OCI-LY3 (cell line): ENCODE data around the gene SEMA5B.

Source experiments
- H2AFZ ChIP-seq: fragments of 200-600, 300-600 bp; shearing (Covaris generic); 2 replicates; pipeline ENCODE4 v1.6.0; 2014; ENCODE audit warnings: antibody characterized with exemption, low read depth, low read length
- H3K27ac ChIP-seq: fragments of 200-600, 300-600 bp; sonication (generic); 2 replicates; pipeline ENCODE4 v1.5.1; 2014; ENCODE audit warnings: mild to moderate bottlenecking, low read length, moderate library complexity, mixed read lengths
- H3K27me3 ChIP-seq: fragments of 200-600, 300-600 bp; sonication (generic); 2 replicates; pipeline ENCODE4 v1.6.1; 2014; ENCODE audit warnings: low read depth, low read length, mixed read lengths
- H3K36me3 ChIP-seq: fragments of 200-600, 300-600 bp; sonication (generic); replicated peaks from 2 replicates; pipeline ENCODE3; 2014; ENCODE audit warnings: low read depth, low read length, mixed read lengths
- H3K4me1 ChIP-seq: fragments of 300-600, 200-600 bp; sonication (generic); 2 replicates; pipeline ENCODE4 v1.6.1; 2014; ENCODE audit warnings: low read length, mixed read lengths
- H3K4me2 ChIP-seq: fragments of 200-600, 300-600 bp; sonication (generic); 2 replicates; pipeline ENCODE4 v1.6.1; 2014; ENCODE audit warnings: low read length, mixed read lengths
- H3K4me3 ChIP-seq: fragments of 300-600, 200-600 bp; sonication (generic); 2 replicates; pipeline ENCODE4 v1.5.1; 2014; ENCODE audit warnings: antibody characterized with exemption, mild to moderate bottlenecking, low read length, moderate library complexity
- H3K79me2 ChIP-seq: fragments of 300-600, 200-600 bp; shearing (Covaris generic); 2 replicates; pipeline ENCODE4 v1.6.1; 2014; ENCODE audit warnings: mild to moderate bottlenecking, low read length, mixed read lengths
- H3K9ac ChIP-seq: fragments of 300-600, 200-600 bp; shearing (Covaris generic); 2 replicates; pipeline ENCODE4 v1.6.0; 2014; ENCODE audit warnings: mild to moderate bottlenecking, low read length, moderate library complexity
- H3K9me3 ChIP-seq: fragments of 200-600, 300-600 bp; shearing (Covaris generic); 2 replicates; pipeline ENCODE4 v1.6.1; 2014; ENCODE audit warnings: low read length, mixed read lengths; ENCODE audit not compliant: insufficient read depth
- H4K20me1 ChIP-seq: fragments of 200-600, 300-600 bp; sonication (generic); 2 replicates; pipeline ENCODE4 v1.6.1; 2016; ENCODE audit warnings: low read length, mixed read lengths; ENCODE audit not compliant: insufficient read depth
- EZH2phosphoT487 ChIP-seq: fragments of 200-600 bp; shearing (Covaris generic); IDR thresholded peaks from 2 replicates; pipeline ENCODE4 v1.6.1; 2018; ENCODE audit warnings: antibody characterized with exemption, mixed run types, low read depth
- TF ChIP-seq, protein P1 (sequence below): fragments of 200-600, 300-600 bp; sonication (generic); IDR thresholded peaks from 2 replicates; pipeline ENCODE4 v1.5.1; 2014; ENCODE audit warnings: antibody characterized with exemption, low read length, low read depth

Gene SEMA5B

DNA sequence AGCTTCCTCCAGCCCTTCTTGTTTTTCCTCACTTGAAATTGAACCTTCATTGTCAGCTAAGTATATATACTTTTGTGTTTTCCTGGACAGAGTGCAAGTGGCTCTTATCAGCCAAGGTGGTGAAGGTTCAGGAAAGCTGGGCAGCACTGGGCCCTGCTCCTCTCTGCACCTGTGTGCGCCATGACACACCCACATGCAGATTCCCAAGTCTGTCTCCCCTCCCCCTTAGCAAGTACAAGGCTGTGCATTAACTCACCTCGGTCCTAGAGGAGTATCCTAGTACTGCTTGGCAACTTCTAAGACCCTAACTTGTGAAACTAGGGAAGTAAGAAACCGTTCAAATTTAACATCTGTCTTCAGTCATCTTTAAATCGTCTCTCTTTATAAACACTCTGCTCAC lies 146.9 kb downstream of the SEMA5B start:
- H3K4me2 ChIP-seq: no peak overlapping the region
- H3K4me3 ChIP-seq: no peak overlapping the region
- peaks cover 8% of the 10 kb centered on the region for H3K4me1 ChIP-seq
- no peaks in the 10 kb centered on the region for H3K27me3 ChIP-seq
- H3K9me3 ChIP-seq: no peaks in the 10 kb centered on the region
- H2AFZ ChIP-seq: no peak overlapping the region
- H3K9ac ChIP-seq: no peak overlapping the region
- H3K36me3 ChIP-seq: no peaks in the 10 kb centered on the region
- H3K79me2 ChIP-seq: no peaks in the 10 kb centered on the region
- TF ChIP-seq EZH2phosphoT487: no peak
- TF ChIP-seq, protein P1, sequence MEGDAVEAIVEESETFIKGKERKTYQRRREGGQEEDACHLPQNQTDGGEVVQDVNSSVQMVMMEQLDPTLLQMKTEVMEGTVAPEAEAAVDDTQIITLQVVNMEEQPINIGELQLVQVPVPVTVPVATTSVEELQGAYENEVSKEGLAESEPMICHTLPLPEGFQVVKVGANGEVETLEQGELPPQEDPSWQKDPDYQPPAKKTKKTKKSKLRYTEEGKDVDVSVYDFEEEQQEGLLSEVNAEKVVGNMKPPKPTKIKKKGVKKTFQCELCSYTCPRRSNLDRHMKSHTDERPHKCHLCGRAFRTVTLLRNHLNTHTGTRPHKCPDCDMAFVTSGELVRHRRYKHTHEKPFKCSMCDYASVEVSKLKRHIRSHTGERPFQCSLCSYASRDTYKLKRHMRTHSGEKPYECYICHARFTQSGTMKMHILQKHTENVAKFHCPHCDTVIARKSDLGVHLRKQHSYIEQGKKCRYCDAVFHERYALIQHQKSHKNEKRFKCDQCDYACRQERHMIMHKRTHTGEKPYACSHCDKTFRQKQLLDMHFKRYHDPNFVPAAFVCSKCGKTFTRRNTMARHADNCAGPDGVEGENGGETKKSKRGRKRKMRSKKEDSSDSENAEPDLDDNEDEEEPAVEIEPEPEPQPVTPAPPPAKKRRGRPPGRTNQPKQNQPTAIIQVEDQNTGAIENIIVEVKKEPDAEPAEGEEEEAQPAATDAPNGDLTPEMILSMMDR: no peak
- H4K20me1 ChIP-seq: no peaks in the 10 kb centered on the region
- H3K27ac ChIP-seq: no peak overlapping the region

DNA sequence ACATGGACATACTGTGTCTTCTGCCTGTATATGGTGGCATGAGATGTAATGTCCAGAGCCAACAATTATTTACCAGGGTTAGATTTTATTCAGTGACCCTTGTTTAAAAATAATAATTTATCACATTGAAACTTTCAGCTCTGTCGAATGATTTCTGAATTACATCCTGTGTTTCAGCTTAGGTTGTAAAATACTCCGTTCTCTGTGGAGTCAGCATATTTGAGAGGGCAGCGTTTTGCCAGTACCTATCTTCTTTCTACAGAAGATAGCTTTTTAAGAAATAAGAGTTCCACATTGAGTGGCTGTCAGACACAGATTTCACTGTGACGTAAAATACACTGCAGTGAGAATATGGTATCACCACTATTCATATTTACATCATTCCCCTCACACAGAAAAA lies 147.4 kb downstream of the SEMA5B start:
- H3K27me3 ChIP-seq: no peaks in the 10 kb centered on the region
- H3K4me2 ChIP-seq: no peak overlapping the region
- H3K4me1 ChIP-seq: peaks cover 13% of the 10 kb centered on the region
- H3K79me2 ChIP-seq: no peaks in the 10 kb centered on the region
- H3K4me3 ChIP-seq: no peak overlapping the region
- H3K9ac ChIP-seq: no peak overlapping the region
- TF ChIP-seq, protein P1: no peak
- no peak for TF ChIP-seq EZH2phosphoT487
- no peaks in the 10 kb centered on the region for H3K9me3 ChIP-seq
- no peak overlapping the region for H3K27ac ChIP-seq
- peaks cover under 1% of the 10 kb centered on the region for H3K36me3 ChIP-seq
- no peaks in the 10 kb centered on the region for H4K20me1 ChIP-seq
- H2AFZ ChIP-seq: no peak overlapping the region

DNA sequence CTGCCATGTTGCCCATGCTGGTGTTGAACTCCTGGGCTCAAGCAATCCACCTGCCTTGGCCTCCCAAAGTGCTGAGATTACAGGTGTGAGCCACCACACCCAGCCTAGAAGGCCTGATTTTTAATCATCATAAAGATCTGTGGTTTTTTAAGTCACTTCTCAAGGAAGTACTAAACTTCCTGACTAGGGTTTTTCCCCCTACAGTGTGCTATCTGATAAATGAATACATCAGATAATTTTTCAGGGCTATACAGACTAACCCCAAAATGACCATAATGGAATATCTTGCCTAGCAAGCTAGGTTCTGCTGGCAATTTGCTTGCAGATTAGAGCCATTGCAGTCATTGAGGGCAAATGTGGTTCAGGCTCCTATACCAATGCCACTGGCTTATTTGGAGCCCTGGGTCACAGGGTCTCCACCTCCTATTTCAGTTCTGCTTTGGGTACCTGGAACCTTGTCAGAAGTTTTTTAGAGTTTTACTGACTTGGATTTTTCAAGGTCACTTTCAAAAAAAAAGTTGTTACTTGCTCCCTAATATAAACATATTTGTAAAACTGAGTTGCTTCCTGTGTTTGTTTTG lies 151.9 kb downstream of the SEMA5B start:
- no peak overlapping the region for H3K9ac ChIP-seq
- no peak for TF ChIP-seq EZH2phosphoT487
- TF ChIP-seq, protein P1: no peak
- H3K36me3 ChIP-seq: peaks cover 5% of the 10 kb centered on the region
- no peaks in the 10 kb centered on the region for H4K20me1 ChIP-seq
- H3K9me3 ChIP-seq: no peaks in the 10 kb centered on the region
- H2AFZ ChIP-seq: no peak overlapping the region
- peak overlapping the region; percentile 31; the same call in 1 of the 2 replicates for H3K4me2 ChIP-seq
- no peaks in the 10 kb centered on the region for H3K27me3 ChIP-seq
- no peak overlapping the region for H3K4me3 ChIP-seq
- H3K4me1 ChIP-seq: peaks cover 18% of the 10 kb centered on the region
- no peaks in the 10 kb centered on the region for H3K79me2 ChIP-seq
- no peak overlapping the region for H3K27ac ChIP-seq

- H3K4me1 ChIP-seq: peaks cover 18% of the 10 kb centered on the region
- no peak overlapping the region for H3K27ac ChIP-seq
- peaks cover 5% of the 10 kb centered on the region for H3K36me3 ChIP-seq
- H3K79me2 ChIP-seq: no peaks in the 10 kb centered on the region
- H2AFZ ChIP-seq: no peak overlapping the region
- H4K20me1 ChIP-seq: no peaks in the 10 kb centered on the region
- no peak for TF ChIP-seq EZH2phosphoT487
- TF ChIP-seq, protein P1: no peak
- H3K9me3 ChIP-seq: no peaks in the 10 kb centered on the region
- H3K27me3 ChIP-seq: no peaks in the 10 kb centered on the region
- no peak overlapping the region for H3K4me3 ChIP-seq
- no peak overlapping the region for H3K4me2 ChIP-seq
- no peak overlapping the region for H3K9ac ChIP-seq
Measured at GRCh38 chr3:122873741-122874515, 153.6 kb downstream of the SEMA5B start.
